ENCODE measurements around the gene SCYGR2.

DNA sequence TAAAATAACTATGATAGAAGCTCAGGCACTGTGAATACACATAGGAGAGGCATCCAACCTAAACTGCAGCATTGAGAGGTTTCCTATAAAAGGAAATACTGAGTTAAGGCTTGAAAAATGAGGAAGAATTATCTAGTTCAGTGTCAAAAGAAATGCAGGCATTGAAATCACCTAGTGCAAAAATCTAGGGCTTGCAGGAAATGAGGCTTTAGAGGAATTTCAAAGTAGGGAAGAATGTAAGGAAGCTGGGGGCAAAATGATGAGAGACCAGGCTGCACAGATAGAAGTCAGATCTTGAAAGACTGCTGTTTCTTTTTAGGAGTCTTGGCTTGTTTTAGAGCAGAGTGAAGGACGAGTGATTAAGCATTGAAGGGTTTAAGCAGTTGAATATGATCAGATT is 28.1 kb upstream of the SCYGR2 start:
- TF ChIP-seq, protein P1, sequence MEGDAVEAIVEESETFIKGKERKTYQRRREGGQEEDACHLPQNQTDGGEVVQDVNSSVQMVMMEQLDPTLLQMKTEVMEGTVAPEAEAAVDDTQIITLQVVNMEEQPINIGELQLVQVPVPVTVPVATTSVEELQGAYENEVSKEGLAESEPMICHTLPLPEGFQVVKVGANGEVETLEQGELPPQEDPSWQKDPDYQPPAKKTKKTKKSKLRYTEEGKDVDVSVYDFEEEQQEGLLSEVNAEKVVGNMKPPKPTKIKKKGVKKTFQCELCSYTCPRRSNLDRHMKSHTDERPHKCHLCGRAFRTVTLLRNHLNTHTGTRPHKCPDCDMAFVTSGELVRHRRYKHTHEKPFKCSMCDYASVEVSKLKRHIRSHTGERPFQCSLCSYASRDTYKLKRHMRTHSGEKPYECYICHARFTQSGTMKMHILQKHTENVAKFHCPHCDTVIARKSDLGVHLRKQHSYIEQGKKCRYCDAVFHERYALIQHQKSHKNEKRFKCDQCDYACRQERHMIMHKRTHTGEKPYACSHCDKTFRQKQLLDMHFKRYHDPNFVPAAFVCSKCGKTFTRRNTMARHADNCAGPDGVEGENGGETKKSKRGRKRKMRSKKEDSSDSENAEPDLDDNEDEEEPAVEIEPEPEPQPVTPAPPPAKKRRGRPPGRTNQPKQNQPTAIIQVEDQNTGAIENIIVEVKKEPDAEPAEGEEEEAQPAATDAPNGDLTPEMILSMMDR (conservative IDR thresholded peaks at IDR 0.05; ENCODE audit: low read depth, low read length) = no peak
- no peak for TF ChIP-seq EZH2 (IDR thresholded peaks at IDR 0.05; ENCODE audit: borderline replicate concordance, low read depth, low read length, poor library complexity, severe bottlenecking)

Measured in A673 (cell line).